ENCODE measurements around the gene AFG3L2.

AFG3L2 gene

DNA sequence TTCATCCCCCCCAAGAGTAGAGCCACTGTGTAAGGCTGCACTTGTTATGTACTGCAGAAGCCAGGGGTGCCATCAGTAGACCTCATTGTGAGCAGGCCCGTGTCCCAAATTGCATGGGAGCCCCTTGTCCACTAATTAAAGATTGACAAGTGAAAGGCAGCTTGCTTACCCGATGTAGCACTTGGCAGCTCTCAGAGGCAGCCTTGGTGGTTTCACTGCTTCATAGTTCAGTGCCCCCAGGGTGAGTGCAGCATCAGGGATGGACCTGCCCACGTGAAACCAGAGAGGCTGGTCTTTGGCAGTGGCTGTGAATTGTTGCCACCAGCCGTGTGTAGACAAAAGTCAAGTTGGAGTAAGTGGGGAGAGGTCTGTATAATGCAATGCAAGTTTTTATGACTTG lies 55.7 kb downstream of the AFG3L2 start:
- Mint-ChIP-seq H3K36me3 (ENCODE audit: insufficient read depth) (peaks cover 11% of the 10 kb centered on the region), H3K4me3 (no peak overlapping the region), H3K4me1 (ENCODE audit: low read depth in 2 of 2) (no peaks in the 10 kb centered on the region), H3K9me3 (no peaks in the 10 kb centered on the region), H3K27me3 (no peaks in the 10 kb centered on the region), H3K27ac (no peak overlapping the region)
- ATAC-seq (replicated peaks) (no peak), DNase-seq (no peak)

DNA sequence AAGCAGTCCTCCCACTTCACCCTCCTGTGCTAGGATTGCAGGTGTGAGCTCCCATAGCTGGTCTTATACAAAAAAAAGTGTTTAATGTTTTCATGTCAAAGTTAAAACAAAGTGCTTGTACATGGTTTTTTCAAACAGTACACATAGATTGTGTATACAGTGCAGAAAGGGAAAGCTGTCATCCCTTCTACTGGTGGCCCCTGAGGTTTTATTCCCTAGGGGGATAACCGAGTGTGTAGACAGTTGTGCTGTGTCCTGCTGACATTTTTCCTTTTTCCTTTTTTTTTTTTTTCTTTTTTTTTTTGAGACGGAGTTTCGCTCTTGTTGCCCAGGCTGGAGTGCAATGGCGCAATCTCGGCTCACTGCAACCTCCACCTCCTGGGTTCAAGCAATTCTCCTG lies 58.2 kb downstream of the AFG3L2 start:
- DNase-seq (no peak), ATAC-seq (replicated peaks) (no peak)
- Mint-ChIP-seq H3K9me3 (no peaks in the 10 kb centered on the region), H3K4me1 (ENCODE audit: low read depth in 2 of 2) (no peaks in the 10 kb centered on the region), H3K27ac (no peak overlapping the region), H3K4me3 (no peak overlapping the region), H3K36me3 (ENCODE audit: insufficient read depth) (peaks cover 6% of the 10 kb centered on the region), H3K27me3 (no peaks in the 10 kb centered on the region)

DNA sequence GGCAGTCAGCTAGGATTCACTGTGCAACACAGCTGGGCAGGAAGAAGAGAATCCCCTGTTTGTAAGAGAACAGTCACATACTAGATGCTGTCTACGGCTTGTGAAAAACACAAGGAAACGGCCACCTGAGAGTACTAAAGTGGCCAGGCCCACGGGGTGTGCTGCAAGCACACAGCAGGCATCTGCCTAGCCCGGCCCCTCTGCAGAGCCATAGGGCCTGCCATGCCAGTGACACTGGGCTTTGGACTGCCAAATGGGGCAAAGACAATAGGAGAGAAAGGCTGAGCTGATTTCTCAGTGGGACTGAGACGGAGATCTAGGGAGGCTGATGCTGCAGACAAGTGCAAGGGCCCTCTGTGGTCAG lies 58.7 kb downstream of the AFG3L2 start:
- Mint-ChIP-seq H3K4me3 (no peak overlapping the region), H3K9me3 (no peaks in the 10 kb centered on the region), H3K36me3 (ENCODE audit: insufficient read depth) (peaks cover 6% of the 10 kb centered on the region), H3K4me1 (ENCODE audit: low read depth in 2 of 2) (no peaks in the 10 kb centered on the region), H3K27ac (no peak overlapping the region), H3K27me3 (no peaks in the 10 kb centered on the region)
- ATAC-seq (replicated peaks) (no peak), DNase-seq (no peak)

DNA sequence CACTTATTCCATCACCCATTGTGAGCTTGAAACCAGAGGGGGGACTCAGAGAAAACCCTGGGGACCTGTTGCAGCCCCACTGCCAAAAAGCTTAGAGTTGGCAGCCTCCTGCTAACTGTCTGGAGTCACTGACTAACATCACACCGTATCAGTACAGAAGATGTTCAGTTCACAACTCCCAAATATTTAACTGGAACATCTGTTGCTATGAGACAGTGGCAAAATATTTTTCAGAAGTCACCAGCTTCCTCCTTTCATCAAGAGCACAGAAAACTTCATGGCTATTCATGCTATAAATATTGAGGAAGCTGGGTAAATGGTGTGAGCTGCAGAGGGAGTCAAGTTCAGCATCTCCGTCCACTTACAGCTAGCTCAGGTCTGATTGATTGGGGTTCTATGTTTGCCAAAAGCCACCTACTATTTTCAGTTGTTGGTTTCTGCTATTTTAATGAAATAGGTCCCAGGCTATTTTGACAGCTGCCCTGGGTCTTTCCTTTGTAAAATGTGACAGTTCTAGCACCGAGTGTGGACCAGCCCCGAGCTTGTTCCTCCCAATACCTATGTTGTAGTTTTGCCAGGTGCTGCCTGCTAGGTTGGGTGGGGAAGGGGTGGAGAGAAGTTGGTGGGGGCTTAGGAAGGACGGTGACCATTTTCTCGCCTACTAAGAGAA lies 59.2 kb downstream of the AFG3L2 start:
- Mint-ChIP-seq H3K27ac (no peak overlapping the region), H3K27me3 (no peaks in the 10 kb centered on the region), H3K9me3 (peaks cover 0 to 2% of the 10 kb centered on the region in 2 donors), H3K4me3 (no peak overlapping the region), H3K36me3 (ENCODE audit: insufficient read depth) (peaks cover 3% of the 10 kb centered on the region), H3K4me1 (ENCODE audit: low read depth in 2 of 2) (no peaks in the 10 kb centered on the region)
- ATAC-seq (replicated peaks) (peak; percentile 17), DNase-seq (no peak)

DNA sequence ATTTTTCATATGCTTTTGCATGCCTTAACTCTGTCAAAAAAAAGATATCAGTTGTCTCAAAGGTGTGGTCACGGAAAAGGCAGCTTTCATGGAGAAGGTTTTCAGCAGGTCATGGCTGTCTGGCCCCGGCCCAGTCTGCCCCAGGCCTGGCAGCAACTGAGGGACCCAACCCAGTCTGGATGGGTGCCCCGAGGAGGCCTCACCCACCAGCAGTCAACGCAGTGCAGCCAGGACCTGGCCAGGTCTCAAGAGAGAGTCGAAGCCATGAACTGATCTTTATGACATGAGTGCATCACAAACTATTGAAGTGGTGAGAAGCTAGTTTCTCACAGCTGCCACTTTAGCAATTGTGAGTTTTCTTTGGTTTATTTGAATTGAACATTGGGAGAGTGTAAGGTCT lies 61.1 kb downstream of the AFG3L2 start:
- H3K27ac Mint-ChIP-seq: no peak overlapping the region
- DNase-seq (no peak), ATAC-seq (replicated peaks) (no peak)
- H3K36me3 Mint-ChIP-seq (ENCODE audit: insufficient read depth): no peaks in the 10 kb centered on the region
- no peak overlapping the region for H3K4me3 Mint-ChIP-seq
- H3K9me3 Mint-ChIP-seq: peaks cover 4 to 7% of the 10 kb centered on the region in 2 donors
- H3K27me3 Mint-ChIP-seq: no peaks in the 10 kb centered on the region
- H3K4me1 Mint-ChIP-seq (ENCODE audit: low read depth in 2 of 2): no peaks in the 10 kb centered on the region

DNA sequence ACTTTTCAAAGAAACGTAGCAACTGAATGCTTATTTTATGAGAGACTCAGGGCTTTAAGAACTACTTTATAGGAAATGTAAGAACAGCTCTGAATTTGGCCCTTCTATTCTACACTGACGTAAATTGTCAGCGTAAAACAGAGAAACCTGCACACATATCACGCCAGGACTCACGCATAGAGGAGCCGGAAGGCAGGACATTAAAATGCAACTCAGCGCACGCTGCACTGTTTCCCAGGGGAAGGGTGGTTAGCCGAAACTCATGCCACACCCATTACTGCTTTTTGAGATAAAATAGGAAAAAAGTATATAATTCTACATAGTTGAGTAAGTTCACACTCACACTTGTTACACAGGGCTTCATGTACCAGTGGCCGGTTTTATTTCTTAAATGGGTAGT lies 61.5 kb downstream of the AFG3L2 start:
- H3K9me3 Mint-ChIP-seq: peaks cover 4 to 7% of the 10 kb centered on the region in 2 donors
- DNase-seq: no peak
- H3K36me3 Mint-ChIP-seq (ENCODE audit: insufficient read depth): no peaks in the 10 kb centered on the region
- H3K27ac Mint-ChIP-seq: no peak overlapping the region
- ATAC-seq (replicated peaks): no peak
- no peaks in the 10 kb centered on the region for H3K27me3 Mint-ChIP-seq
- H3K4me1 Mint-ChIP-seq (ENCODE audit: low read depth in 2 of 2): no peaks in the 10 kb centered on the region
- no peak overlapping the region for H3K4me3 Mint-ChIP-seq

DNA sequence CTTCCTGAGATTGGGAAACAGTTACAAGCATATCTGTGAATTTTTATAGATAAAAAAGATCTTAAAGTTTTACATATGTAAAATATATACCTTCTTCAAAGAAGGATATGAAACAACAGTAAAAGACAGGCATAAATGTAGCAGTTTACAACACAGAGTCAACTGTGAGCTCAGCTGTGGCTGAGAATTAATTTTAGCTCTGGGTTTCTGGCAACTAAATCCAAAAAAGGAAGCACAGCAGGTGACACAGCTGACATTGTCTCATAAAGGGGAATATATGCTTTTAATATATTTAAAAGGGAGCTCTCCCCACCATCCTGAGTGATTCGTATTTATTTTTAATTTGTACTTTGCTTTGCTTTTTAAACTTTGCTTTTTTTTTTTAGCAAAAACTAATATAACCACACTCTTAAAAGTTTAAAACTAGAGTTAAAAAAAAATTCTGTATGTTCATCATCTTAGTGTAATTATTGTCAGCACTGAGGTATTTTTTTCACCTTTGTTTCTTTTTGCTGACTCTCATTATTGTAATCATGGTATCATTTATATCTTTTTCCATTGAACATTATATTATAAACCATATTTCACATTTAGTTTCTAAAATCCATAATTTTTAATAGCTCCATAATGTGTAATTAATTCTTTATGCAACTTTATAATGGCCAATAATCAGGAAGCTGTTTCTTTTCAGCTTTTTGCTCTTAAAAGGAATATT lies 62.3 kb downstream of the AFG3L2 start:
- no peak overlapping the region for H3K27ac Mint-ChIP-seq
- no peak overlapping the region for H3K4me3 Mint-ChIP-seq
- H3K27me3 Mint-ChIP-seq: peaks cover 2 to 4% of the 10 kb centered on the region in 2 donors
- ATAC-seq (replicated peaks): no peak
- no peaks in the 10 kb centered on the region for H3K4me1 Mint-ChIP-seq (ENCODE audit: low read depth in 2 of 2)
- H3K36me3 Mint-ChIP-seq (ENCODE audit: insufficient read depth): no peaks in the 10 kb centered on the region
- peaks cover 4 to 7% of the 10 kb centered on the region in 2 donors for H3K9me3 Mint-ChIP-seq
- DNase-seq: no peak

DNA sequence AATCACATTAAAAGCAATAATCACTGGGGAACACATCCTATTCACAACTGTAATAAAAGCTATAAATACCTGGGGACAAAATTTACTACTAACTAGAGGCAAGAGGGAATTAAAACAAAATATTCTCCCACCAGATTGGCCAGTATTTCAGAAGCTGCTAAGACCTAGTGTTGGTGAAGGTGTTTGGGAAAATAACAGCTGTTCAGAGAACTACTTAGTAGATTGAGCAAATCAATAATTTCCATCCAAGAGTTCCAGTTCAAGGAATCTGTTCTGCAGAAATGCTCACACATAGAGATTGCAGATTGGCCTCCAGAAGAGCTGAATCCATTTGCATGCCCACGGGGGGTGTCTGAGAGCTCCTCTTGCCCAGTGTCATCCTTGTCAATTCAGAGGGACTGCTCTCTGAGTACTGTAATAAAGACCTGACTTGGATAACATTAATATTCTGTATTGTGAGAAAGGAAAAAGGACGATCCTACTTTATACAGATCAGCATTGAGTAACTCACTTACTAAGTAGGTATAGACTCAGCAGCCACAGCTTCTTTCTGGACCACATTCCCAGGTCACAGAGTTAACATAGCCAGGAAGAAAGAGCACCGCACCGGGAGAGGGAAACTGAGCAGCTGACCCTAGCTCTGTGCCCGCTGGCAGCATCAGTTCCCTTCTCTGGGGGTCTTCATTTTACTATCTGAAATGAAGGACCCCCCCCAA lies 63.3 kb downstream of the AFG3L2 start:
- Mint-ChIP-seq H3K4me3 (no peak overlapping the region), H3K27ac (no peak overlapping the region), H3K9me3 (peaks cover 4 to 7% of the 10 kb centered on the region in 2 donors), H3K4me1 (ENCODE audit: low read depth in 2 of 2) (peaks cover 0 to 2% of the 10 kb centered on the region in 2 donors), H3K27me3 (peaks cover 9 to 11% of the 10 kb centered on the region in 2 donors), H3K36me3 (ENCODE audit: insufficient read depth) (no peaks in the 10 kb centered on the region)
- ATAC-seq (replicated peaks) (no peak), DNase-seq (no peak)

DNA sequence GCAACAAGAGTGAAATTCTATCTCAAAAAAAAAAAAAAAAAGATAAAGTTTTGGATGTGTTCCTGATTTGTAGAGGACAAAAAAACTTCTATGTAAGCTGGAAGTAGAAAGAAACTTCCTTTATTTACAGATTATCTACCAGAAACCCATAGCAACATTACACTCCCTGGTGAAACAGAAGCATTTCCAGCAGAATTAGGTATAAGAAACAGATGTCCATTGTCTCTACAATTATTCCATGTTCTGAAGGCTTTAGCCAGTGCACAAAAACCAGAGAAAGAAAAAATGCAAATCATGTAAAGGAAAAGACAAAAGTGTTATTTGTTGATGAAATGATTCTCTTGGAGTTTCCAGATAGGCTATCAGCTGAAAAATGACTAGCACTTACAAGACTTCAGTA lies 64.1 kb downstream of the AFG3L2 start:
- H3K4me3 Mint-ChIP-seq: no peak overlapping the region
- ATAC-seq (replicated peaks) (no peak), DNase-seq (no peak)
- H3K4me1 Mint-ChIP-seq (ENCODE audit: low read depth in 2 of 2): peaks cover 0 to 2% of the 10 kb centered on the region in 2 donors
- H3K27me3 Mint-ChIP-seq: peaks cover 9 to 11% of the 10 kb centered on the region in 2 donors
- H3K9me3 Mint-ChIP-seq: peaks cover 4 to 7% of the 10 kb centered on the region in 2 donors
- no peak overlapping the region for H3K27ac Mint-ChIP-seq
- no peaks in the 10 kb centered on the region for H3K36me3 Mint-ChIP-seq (ENCODE audit: insufficient read depth)

DNA sequence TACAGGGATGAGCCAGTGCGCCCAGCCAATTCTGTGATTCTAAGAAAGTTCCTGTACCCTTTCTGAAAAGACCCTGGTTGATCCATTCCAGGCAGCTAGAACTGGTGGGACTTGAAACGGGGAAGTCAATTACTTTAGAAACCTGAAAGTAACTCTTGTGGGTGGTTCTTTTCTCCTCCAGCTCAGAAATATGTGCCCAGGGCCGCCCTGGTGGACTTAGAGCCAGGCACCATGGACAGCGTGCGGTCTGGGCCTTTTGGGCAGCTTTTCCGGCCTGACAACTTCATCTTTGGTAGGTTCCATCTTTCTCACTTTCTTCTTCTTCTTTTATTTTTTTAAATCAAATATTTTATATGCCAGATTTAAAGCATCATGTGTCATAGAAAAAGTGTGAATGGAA lies 66.3 kb downstream of the AFG3L2 start:
- Mint-ChIP-seq H3K27me3 (peaks cover 26 to 29% of the 10 kb centered on the region in 2 donors), H3K36me3 (ENCODE audit: insufficient read depth) (no peaks in the 10 kb centered on the region), H3K27ac (no peak overlapping the region), H3K4me1 (ENCODE audit: low read depth in 2 of 2) (peaks cover 7 to 10% of the 10 kb centered on the region in 2 donors), H3K9me3 (peaks cover 4 to 7% of the 10 kb centered on the region in 2 donors), H3K4me3 (no peak overlapping the region)
- ATAC-seq (replicated peaks) (no peak), DNase-seq (no peak)

DNA sequence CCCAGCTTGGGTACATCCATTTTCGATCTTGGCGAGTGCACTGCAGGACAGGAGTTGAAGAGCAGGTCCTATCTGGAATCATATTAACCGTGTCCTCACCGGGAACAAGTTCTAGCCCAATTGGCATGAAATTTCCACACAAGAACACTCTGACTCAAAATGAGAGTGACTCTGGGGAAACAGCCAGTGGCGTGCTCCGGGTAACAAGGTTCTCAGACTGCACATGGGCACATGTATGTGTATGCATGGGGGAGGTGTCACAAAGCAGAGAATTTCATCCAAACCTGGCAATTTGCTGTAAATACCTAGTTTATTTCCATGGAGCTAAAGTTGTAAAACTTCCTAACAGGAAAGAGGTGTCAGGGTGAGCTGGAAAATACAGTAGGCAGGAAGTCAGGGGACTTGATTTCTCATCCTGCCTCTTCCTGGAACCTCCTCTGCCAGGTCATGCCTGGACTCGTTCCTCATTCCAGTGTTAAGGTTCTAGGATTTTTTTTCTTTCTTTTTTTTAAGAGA lies 67.3 kb downstream of the AFG3L2 start:
- no peak for DNase-seq
- peaks cover 4 to 7% of the 10 kb centered on the region in 2 donors for H3K9me3 Mint-ChIP-seq
- no peaks in the 10 kb centered on the region for H3K36me3 Mint-ChIP-seq (ENCODE audit: insufficient read depth)
- no peak for ATAC-seq (replicated peaks)
- peaks cover 9 to 10% of the 10 kb centered on the region in 2 donors for H3K4me1 Mint-ChIP-seq (ENCODE audit: low read depth in 2 of 2)
- H3K4me3 Mint-ChIP-seq: peak overlapping the region; percentile 31 to 60
- peaks cover 37 to 40% of the 10 kb centered on the region in 2 donors for H3K27me3 Mint-ChIP-seq
- H3K27ac Mint-ChIP-seq: no peak overlapping the region

DNA sequence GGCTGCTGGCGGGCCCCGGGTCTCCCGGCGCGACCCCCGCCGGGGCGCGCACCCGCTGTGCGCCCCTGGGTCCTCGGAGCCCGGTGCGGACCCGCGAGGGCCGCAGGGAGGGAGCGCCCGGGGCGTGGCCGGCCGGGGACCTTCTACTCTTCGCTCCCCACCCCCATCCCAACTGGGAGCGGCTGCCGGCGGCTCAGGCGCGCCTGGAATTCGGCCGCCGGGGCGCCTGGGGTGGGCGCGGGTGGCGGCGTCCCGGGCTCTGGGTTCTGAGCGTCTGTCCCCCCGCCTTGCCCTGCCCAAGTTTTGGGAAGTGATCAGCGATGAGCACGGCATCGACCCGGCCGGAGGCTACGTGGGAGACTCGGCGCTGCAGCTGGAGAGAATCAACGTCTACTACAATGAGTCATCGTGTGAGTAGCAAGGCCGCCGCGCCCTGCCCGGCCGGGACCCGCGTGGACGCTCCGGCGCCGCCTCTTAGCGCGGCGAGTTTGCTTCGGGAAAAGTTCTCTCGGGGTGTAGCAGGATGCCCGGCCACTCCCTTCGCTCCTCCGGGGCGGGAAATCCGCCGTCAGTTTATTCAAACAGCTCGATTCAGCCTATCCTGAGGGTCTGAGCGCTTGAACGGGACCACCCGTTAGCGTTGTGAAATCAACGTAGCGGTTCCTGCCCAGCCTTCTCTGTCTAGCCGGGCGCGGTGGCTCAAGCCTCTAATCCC lies 68.5 kb downstream of the AFG3L2 start:
- Mint-ChIP-seq H3K9me3 (peaks cover 4 to 7% of the 10 kb centered on the region in 2 donors), H3K4me3 (peak overlapping the region; percentile 31 to 60), H3K27me3 (peaks cover 42 to 48% of the 10 kb centered on the region in 2 donors), H3K27ac (no peak overlapping the region), H3K36me3 (ENCODE audit: insufficient read depth) (no peaks in the 10 kb centered on the region), H3K4me1 (ENCODE audit: low read depth in 2 of 2) (peaks cover 9 to 10% of the 10 kb centered on the region in 2 donors)
- peak; percentile 57 for ATAC-seq (replicated peaks)
- no peak for DNase-seq

DNA sequence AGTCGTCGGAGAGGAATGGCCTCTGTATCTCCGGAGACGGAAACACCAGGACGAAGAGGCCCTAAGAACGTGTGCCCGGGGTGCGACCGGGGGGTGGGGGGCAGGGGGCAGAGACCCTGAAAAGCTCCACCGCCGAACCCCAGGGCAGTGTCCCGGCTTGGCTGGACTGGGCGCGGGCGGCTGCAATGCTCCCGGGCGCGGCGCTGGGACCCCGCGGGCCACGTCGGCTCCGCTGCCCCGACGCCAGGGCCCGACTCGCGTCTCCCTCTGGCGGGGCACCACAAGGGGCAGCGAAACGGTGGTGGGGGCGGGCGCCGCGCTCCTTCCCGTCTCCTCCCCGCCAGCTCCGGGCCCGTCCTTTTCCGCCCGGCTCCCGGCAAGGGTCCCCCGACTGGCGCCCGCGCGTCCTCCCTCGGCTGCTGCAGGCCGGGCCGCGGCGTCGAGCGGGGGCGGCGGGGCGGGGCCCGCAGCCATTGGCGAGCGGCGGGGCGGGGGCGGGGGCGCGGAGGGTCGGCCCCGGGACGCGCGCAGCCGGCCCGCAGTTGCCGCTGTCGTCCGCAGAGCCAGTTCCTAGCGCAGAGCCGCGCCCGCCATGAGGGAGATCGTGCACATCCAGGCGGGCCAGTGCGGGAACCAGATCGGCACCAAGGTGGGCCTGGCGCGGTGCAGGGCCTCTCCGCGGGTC lies 69.2 kb downstream of the AFG3L2 start, which contains the start of gene TUBB6:
Gene TUBB6 (plus strand): TSS at position 541 of the 685 bp plus-strand sequence. CDS start 52 bp downstream, at position 593.
- ATAC-seq (replicated peaks): peak; percentile 65

More for the DNA sequence above, 69.2 kb downstream of the AFG3L2 start, which contains the start of gene TUBB6:
- peak within 1 kb of the TSS; percentile 80 to 84 for H3K4me3 Mint-ChIP-seq
- H3K27ac Mint-ChIP-seq: no peak within 1 kb of the TSS
- H3K4me1 Mint-ChIP-seq (ENCODE audit: low read depth in 2 of 2): peaks cover 9 to 10% of the 10 kb centered on the region in 2 donors
- DNase-seq: no peak
- peaks cover 42 to 48% of the 10 kb centered on the region in 2 donors for H3K27me3 Mint-ChIP-seq
- H3K36me3 Mint-ChIP-seq (ENCODE audit: insufficient read depth): no peaks in the 10 kb centered on the region
- H3K9me3 Mint-ChIP-seq: peaks cover 1 to 7% of the 10 kb centered on the region in 2 donors

Measured in effector memory CD8-positive, alpha-beta T cell (primary cell).